ENCODE data around the gene MRPL23.

The MRPL23 gene

DNA sequence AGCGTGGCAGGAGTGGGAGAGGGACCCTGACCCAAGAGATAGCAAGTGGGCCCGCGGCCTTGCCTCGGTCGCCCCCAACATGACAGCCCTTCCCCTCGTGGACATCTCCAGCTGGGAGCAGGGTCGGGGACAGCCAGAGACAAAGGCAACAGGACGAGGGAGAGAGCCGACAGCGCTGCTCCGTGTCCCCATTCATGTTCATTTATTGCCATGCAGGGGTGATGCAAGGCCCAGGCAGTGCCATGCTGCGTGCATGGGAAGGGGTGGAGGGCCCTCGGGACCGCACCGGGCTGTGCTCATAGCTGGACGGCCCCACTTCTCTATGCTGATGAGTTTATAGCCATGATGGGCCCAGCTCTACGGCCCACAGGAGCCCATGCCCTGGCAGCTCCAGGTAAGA lies 12.7 kb downstream of the MRPL23 start:
- DNase-seq: no peak

- no peak for DNase-seq
Measured at GRCh38 chr11:1963864-1964263, 16.7 kb downstream of the MRPL23 start.

DNA sequence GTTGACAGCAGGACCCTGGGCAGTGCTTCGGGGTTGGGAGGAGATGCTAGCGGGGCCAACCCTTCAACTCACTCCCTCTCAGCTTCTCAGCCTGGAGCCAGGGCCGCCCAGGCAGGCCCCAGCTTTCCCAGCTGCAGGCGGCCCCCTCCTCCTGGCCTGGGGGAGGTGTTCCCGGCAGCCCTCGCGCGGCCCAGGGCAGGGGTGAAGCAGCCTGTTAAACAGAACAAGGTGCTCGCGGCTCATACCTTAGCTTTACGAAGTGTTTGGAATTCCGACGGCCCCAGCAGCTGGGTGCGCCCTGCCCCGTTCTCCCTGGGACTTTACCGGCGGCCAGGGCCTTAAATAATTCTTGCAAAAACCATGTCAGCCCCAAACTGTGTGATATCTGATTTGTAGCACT lies 17.2 kb downstream of the MRPL23 start:
- no peak for DNase-seq

GRCh38 chr11:1964955-1965354 lies 17.8 kb downstream of the MRPL23 start:
- no peak for DNase-seq

DNA sequence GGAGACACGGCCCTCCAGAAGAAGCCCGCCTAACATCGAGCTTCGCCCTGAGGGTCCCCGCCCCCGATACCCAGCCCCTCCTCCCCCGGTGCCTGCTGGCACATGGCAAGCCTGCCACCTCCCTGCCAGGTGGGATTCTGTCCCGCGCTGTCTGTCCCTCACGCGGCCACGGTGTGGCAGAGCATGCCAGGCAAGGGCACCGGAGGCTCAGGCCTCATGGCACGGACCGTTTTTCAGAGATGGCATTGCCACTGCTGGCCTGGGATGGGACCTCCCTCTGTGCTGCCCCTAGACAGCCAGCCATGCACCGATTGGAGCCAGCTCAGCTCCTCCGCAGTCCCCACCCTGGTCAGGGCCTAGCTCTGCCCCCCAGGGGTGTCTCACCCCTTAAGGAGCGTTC lies 19.4 kb downstream of the MRPL23 start:
- no peak for DNase-seq

GRCh38 chr11:1967641-1968225 lies 20.6 kb downstream of the MRPL23 start:
- DNase-seq: no peak

- no peak for DNase-seq
Measured at GRCh38 chr11:1968454-1969002, 21.4 kb downstream of the MRPL23 start.

DNA sequence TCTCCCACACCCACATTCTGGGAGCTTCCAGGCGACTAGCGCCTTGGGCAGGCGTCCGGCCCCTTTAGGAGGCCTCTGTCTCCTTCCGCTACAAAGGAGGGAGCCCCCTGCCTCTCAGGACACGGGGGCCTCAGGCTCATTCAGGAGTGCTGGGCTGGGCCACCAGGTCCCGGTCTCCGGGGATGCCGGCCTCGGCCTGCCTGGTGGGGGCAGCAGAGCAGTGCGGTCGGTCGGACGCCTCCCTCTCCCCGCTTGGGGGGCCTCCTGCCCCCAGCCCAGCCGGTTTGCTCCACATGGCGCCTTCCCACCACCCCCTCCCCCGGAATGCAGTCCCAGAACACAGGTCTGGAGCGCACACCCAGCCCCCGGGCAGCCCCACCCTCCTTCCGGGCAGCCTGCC lies 21.9 kb downstream of the MRPL23 start:
- DNase-seq: no peak

DNA sequence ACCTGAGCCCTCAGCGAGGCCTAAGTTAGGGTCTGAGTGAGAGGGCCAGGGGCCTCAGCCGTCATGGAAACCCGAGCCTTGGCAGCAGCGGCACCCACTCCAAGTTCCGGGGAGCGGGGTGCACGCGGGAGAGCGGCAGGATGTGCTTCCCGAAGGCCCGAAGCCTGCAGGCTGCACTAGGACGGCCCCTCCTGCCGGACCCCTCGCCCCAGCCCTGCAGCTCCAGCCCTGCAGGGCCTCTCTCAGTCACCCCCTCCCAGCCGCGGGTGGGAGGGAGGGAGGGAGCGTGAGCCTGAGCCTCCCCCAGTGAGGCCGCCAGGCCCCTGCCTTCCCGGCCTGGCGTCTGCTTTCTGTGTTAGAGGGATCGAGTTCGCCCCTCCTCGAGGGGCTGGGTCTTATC lies 22.6 kb downstream of the MRPL23 start:
- DNase-seq: no peak

GRCh38 chr11:1970956-1971355 lies 23.8 kb downstream of the MRPL23 start:
- DNase-seq: no peak

DNA sequence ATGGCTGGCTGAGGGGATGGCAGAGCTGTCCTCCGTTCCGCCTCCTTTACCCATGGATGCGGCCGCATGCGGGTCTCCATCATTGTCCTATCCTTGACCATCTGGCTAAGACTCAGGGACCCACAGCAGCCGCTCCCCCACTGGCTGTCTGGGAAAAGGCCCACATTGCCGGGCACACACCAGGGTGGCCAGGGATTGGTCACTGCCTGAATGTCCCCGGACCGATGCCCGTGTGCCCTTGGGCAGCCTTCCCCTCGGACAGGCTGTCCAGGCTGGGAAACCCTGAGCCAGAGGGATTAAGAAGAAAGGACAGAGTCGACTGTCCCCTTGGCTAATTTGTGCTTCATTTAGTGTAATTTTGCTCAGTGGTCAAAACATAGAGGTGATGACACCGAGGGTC lies 28.1 kb downstream of the MRPL23 start:
- no peak for DNase-seq

DNA sequence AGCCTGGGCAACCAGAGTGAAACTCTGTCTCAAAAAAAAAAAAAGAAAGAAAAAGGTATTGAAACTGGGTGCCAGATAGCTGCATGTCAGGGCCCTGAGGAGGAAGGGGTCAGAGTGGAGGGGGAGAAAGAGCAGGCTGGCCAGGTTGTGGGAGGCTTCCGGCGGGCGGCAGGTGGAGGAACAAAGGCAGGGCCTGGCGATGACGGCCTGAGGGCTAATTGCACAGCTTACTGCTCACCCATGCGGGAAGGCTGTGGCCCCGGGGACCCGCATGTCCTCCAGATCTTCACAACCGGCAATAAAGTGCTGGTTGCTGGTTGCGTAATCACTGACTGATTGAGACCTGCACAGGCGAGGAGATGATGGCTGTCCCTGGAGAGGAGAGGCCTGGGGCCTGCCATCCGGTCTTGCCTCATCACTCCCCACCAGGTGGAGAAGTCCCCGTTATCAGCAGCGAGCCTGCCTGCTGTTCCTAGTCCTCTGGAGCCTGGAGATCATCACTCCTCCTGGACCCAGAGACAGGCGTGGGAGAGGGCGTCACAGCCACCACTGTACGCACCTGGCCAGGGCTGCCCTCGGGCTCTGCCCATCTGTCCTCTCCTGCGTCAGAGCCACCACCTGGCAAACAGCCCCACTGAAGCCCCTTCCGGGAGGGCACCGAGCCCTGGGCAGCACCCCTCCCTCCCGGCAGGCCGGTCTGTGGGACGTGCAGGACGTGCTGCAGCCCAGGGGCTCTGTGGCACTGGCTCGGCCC lies 31.8 kb downstream of the MRPL23 start:
- no peak for DNase-seq

- DNase-seq: no peak
Measured at GRCh38 chr11:1979607-1980006, 32.5 kb downstream of the MRPL23 start.

GRCh38 chr11:1982873-1983600 lies 35.9 kb downstream of the MRPL23 start:
- DNase-seq: no peak

DNA sequence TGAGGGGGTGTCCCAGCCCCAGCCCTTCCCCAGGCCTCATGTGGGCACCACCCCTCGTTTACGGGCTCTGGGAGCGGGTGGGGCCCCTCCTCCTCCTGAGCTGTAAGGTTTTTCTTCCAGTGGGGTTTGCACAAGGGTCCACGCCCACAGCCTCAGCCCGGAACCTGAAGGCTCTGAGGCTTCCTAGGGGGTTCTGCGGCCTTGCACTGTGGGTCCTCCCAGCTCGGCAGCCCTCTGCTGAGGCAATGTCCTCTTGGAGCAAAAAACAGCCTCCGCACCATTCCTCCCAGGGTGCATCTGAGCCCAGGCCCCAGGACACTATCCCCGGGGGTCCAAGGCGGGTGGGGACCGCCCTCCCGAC lies 36.4 kb downstream of the MRPL23 start:
- DNase-seq: no peak

GRCh38 chr11:1987024-1987423 lies 39.9 kb downstream of the MRPL23 start:
- no peak for DNase-seq

- DNase-seq: no peak
Measured at GRCh38 chr11:1988174-1988573, 41.0 kb downstream of the MRPL23 start.

- DNase-seq: no peak
Measured at GRCh38 chr11:1988667-1989317, 41.7 kb downstream of the MRPL23 start.

GRCh38 chr11:1989953-1990352 lies 42.8 kb downstream of the MRPL23 start:
- no peak for DNase-seq

GRCh38 chr11:1990872-1991578 lies 43.9 kb downstream of the MRPL23 start:
- no peak for DNase-seq

GRCh38 chr11:1992111-1992510 lies 45.0 kb downstream of the MRPL23 start:
- DNase-seq: no peak

DNA sequence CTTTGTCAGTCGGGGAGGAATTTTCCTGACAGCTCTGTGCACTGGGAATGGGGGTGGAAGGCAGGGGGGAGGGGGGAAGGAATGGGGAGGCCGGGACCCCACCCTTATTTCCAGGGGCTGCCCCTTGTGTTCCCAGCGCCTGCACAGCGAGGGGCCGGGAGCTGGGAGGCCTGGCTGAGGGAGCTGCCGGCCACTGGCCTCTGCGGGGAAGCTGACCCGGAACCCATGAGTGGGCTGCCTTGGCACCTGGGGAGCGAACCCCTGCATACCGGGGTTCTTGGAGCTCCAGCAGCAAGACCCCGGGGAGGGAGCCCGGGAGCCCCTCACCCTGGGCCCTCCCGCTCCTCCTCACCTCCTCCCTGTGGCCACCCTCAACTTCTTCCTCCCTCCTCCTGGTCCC lies 47.0 kb downstream of the MRPL23 start:
- DNase-seq: no peak

DNA sequence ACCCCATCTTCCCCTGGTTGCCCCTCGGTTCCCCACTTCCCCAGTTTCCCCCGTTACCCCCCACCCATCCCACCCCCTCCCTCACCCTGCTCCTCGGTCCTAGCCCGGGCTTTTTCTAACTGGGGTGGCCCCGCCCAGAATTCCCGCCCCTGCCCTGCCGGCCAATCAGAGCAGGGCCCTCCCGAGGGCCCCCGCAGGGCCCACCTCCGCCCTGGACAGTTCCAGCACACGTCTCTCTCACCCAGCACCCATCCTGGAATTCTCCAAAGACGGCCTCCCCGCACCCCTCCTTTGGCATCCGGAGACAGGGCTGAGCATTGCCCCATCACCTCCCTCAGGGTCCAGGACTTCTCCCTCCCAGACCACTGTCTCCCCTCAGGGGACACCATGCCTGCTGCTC lies 50.6 kb downstream of the MRPL23 start, which contains the start of gene H19:
H19 (minus strand) TSS at position 88 of the 400 bp plus-strand sequence.
- DNase-seq: no peak

Data from NCI-H2171 treated with DMSO at 0.1 percent for 48 hours (cell line).